Right kidney (tissue), 1 donor: Measurements from ENCODE around the gene CUX1.
"Not testable (repeated sequence)": the region's sequence is repeated elsewhere in the genome, so short reads cannot be mapped to it uniquely, and the experiment has no call there.

Source experiments
- DNase-seq: peaks from one replicate; pipeline ENCODE4 v3.0.0-alpha.2; 2016

CUX1 gene

DNA sequence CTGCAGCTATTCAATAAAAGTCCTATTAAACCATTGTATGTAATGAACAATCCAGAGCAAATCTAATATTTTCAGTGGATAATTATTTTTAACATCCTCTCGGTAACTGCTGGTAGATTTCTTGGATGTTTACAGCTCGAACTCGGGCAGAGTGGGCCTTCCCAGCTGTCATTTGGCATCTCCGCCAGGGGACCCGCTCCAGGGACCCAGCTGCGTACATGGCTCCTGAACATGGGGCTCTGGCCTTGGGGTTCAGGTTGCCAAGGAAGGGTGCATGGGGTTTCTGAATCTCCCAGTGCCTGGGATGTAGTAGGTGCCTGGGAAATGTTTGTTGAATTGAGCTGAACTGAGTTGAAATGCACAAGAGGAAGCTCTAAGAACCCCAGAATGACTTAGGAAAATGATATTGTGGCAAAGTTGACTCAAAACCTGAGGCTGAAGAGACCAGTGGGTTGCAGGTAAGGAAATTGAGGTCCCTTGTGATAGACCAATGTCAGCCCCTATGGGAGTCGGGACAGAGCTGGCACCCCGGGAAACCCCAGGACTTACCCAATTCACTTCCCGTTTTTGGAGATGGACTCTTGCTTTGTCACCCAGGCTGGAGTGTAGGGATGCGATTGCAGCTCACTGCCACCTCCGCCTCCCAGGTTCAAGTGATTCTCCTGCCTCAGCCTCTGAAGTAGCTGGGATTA lies 228.4 kb downstream of the CUX1 start:
- DNase-seq, result no peak

DNA sequence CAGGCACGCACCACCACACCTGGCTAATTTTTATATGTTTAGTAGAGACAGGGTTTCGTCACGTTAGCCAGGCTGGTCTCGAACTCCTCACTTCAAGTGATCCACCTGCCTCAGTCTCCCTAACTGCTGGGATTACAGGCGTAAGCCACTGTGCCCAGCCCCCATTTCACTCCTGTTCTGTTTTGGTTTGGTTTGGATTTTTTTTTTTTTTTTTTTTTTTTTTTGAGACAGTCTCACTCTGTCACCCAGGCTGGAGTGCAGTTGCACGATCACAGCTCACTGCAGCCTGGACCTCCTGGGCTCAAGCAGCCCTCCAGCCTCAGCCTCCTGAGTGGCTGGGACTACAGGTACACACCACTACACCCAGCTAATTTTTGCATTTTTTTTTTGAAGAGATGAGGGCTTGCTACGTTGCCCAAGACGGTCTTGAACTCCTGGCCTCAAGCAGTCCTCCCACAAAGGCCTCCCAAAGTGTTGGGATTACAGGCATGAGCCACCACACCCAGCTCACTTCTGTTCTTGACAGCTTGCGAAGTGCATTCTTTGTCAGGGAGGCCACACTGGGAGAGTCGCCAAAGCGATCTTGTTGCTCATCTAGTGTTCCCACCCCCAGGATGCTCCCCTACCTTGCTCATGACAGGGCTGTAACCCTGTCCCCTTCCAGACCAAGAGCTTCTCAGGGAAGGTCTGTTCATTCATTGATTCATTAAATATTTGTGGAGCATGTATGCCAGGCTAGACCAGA lies 229.1 kb downstream of the CUX1 start:
- no peak for DNase-seq

DNA sequence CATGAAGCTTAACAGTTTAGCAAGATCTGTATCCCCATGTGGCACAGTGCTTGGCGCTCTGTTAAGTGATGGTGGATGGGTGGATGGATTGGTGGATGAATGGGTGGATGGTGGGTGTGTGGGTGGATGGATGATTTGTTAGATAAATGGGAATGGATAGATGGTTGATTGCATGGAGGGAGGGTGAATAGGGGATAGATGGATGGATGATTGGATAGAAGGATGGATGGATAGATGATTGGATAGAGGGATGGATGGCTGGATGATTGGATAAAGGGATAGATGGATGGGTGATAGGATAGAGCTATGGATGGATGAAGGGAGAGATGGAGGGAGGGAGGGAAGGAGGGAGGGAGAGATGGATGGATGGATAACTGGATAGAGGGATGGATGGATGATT lies 229.7 kb downstream of the CUX1 start:
- DNase-seq, result no peak

DNA sequence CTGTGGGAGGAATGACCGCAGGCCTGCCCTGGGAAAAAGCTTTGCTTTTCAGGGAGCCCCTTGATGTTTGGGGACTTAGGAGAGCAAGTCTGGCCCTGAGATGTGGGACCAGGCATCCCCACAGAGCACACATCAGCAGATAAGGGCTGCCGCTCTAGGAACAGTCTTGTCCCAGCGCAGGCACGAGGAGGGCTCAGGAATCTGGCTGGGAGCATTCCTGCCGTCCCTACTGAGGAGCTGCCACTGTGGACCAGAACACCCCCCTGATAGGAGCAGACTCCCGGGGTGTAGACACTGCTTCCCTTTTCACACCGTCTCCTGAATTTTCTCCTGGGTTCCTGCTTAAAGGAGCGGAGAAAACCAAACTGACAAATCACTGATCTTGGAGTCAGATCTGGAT lies 232.3 kb downstream of the CUX1 start:
- no peak for DNase-seq

DNA sequence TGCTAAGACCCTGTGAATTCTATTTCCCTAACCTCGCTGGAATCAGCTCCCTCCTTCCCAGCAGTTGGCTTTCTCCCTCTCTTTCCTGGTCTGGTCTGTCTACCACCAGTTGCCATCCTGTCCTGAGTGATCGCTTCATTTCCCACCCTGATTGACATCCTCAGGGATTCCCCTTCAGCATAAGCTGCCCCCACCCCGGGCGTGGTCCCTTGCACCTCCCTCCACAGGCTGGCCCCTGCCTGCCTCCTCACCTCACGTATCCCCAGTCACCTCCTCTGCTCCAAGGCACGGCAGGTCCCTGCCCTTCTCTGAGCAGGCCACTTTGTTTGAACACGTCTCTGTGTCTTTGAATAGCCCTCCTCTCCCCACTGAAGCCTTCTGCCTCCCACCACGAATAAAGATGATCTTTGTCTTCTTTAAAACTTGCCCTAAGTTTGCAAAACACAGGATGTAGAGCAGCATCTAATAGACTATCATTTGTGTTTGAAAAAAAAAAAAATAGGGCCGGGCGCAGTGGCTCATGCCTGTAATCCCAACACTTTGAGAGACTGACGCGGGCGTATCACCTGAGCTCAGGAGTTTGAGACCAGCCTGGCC lies 233.5 kb downstream of the CUX1 start:
- no peak for DNase-seq

DNA sequence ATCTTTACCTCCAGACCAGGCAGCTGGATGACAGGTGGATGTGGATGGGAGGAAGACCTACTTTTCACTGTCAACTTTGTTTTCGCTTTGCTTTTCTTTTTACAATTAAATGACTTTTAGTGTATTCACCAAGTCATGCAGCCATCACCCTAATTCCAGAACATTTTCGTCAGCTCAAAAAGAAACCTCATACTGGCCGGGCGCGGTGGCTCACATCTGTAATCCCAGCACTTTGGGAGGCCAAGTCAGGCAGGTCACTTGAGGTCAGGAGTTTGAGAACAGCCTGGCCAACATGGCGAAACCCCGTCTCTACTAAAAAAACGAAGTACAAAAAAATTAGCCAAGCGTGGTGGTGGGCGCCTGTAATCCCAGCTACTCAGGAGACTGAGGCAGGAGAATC lies 234.3 kb downstream of the CUX1 start:
- DNase-seq, result not testable (repeated sequence)

DNA sequence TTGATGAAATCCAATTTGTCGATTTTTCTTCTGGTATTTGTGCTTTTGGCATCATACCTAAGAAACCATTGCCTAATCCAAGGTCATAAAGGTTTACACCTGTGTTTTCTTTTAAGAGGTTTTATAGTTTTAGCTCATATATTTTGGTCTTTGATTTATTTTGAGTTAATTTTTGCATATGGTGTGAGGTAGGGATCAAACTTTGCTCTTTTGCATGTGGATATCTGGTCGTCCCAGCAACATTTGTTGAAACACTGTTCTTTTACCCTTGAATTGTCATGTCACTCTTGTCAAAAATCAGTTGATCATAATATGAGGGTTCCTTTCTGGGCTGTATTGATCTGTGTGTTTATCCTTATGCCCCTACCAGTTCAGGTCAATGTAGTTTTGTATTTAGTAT lies 236.7 kb downstream of the CUX1 start:
- no peak for DNase-seq

DNA sequence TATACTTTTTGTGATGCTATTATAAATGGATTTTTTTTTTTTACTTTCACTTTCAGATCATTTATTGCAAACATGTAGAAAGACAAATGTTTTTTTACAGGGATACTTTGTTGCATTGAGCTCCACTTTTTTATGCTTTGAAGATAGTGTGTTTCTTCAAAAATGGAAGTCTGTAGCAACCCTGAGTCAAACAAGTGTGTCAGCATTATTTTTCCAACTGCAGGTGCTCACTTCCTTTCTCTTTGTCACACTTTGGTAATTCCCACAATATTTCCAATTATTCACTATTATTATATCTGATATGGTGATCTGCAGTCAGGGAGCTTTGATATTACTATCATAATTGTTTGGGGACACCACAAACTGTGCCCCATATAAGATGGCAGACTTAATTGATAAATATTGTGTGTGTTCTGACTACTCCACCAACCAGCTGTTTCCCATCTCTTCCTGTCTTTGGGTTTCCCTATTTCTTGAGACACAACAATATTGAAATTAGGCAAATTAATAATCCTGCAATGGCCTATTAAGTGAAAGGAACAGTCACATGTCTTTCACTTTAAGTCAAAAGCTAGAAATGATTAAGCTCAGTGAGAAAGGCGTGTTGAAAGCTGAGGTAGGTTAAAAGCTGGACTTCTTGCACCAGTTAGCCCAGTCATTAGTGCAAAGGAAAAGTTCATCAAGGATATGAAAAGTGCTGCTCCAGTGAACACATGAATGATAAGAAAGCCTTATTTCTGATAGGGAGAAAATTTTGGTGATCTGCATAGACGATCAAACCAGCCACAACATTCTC lies 238.0 kb downstream of the CUX1 start:
- DNase-seq, result no peak

DNA sequence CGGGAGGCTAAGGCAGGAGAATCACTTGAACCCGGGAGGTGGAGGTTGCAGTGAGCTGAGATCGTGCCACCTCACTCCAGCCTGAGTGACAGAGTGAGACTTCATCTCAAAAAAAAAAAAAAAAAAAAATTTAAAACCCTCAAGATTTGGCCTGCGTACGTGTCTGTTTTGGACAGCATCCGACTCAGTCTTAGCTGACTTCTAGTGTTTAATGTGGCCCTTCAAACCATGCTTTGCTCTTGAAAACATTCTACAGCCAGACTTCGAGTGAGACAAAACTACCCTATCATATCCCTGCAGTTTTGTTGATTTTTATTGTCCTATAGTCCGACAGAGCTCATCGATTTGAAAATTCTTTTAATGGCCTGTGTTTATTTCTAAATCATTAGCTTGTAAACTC lies 242.1 kb downstream of the CUX1 start:
- DNase-seq, result no peak

DNA sequence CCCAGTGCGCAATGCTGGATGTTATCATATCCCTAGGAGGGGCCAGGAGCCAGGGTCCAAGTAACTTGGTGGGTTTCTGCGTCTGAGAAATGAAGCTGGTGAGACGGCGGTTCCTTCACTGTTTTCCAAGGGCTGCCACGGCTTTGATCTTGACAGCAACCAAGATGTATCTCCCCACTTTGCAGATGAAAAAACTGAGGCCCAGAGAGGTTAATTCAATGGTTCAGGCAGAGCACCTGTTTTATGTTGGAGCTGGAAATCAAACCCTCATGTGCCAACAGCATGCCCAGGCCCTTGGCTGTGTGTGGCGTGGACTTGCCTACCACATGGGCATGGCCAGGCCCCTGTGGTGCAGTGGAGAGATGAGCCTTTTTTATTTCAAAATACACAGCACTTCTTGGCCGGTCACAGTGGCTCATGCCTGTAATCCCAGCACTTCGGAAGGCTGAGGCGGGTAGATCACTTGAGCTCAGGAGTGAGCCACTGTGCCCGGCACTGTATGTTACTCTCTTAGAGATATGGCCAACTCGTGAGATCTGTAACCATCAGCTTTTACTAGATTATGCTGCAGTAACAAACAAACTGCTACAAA lies 244.0 kb downstream of the CUX1 start:
- DNase-seq, result no peak

DNA sequence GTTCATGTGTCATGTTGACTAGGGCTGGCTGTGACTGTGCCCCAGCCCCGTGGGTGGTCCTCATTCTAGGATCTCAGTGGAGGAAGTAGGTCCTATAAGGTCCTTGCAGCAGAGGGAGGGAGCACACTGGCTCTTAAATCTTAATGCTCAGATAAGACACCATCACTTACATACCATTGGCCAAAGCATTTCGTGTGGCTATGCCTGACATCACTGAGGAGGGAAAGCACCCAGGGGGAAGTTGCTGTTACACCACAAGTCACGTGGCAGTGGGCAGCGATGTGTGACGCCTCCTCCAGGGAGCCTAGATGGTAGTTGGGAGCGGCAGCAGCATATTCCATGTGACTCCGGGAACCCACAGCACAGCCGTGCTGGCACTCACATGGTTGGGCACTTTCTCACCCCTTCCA lies 244.6 kb downstream of the CUX1 start:
- no peak for DNase-seq

DNA sequence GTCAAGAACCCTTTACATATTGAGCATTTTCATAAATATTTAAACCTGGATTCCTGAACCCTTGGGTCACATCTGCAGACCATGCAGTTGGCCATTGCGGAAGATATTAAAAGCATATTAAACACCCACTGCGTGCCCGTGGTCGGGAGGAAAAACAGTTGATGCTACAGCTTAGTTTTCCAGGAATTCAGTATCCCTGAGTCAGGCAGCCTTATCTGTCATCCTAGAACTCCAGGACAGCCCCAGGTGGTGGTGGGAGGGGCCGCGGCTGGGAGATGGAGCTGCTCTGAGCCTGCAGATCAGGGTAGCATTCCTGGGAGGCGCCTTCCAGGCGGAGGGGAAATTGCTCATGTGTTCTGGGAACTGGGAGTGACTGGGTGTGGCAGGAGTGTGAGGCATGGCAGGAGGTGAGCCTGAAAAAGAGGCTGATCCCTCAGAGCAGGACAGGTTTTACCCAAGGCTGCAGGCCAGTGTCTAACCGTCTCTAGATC lies 246.3 kb downstream of the CUX1 start:
- DNase-seq, result no peak

DNA sequence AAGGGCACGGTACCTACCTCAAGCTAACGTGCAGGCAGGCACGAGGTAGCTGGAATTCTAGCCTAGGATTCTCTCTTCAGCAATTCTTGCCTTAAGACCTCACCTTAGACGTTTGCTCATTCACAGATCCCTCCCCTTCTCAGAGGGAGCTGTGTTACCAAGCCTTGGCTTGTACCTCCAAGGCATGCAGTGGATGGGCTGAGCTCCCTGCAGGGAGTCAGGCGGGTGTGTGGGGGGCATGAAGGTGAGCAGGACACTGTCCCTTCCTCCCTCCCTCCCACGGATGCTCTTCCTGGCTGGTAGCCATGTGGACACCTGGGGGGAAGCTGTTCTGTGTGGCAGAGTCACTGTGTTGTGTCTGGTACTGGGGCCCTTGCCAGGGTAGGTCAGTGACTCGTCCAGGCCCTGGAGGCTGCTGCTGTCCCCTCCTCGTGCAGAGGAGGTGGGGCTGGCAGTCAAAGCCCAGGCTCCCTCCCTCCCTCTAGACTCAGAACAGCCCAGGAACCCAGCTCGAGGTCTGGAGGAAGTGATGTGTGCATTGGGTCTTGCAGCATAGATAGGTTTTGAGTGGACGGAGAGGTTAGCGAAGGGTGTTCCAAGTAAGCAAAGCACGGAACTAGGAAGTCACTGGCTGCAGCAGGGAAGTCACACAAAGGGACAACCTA lies 247.1 kb downstream of the CUX1 start:
- DNase-seq, result peak; percentile 25

DNA sequence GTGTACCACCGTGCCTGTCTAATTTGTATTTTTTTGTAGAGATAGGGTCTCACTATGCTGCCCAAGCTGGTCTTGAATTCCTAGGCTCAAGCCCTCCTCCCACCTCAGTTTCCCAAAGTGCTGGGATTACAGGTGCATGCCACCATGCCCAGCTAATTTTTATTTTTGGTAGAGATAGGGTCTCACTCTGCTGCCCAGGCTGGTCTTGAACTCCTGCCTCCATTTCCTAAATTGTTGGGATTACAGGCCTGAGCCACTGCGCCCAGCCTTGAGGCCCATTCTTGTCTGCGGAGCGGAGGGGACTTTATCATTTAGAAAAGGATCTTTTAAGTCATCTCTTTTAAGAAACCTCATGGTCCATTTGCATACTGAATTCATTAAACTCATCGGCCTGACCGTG lies 247.8 kb downstream of the CUX1 start:
- DNase-seq, result no peak

DNA sequence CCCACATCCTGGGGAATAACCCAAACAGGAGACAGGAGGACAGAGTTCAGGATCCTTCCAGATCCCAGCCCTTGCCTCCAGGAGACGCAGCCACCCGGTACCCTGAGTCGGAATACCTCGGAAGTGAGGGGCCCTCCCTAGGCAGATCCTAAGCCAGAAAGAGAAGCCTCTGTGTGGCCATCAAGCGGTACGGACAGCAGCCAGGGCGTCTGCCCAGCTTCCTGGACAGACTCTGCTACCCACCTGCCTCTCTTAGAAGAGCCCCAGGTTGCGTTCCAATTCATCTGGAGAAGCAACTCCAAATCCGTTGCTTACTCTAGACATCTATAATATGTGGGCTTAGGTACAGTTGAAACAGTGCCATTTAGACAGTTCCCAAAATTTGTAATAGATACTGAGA lies 249.1 kb downstream of the CUX1 start:
- DNase-seq, result no peak

DNA sequence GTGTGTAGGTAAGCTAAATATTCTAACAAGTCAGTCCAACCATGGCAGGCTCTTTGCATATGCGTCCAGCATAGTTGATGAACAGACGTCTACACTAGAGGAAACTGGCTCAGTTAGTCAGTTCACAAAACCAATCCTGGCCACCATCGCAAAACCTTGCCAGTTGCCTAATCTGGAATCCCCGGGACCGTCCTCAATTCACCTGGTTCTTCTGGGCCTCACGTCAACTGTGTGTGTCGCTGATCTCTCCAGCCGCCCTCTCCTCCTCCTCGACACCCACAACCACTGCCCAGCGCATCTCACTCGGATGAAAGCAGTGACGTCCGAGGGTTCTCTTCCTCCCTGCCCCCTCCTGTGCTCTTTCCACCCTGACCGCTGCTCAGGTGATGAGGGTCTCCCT lies 251.4 kb downstream of the CUX1 start:
- DNase-seq, result no peak

DNA sequence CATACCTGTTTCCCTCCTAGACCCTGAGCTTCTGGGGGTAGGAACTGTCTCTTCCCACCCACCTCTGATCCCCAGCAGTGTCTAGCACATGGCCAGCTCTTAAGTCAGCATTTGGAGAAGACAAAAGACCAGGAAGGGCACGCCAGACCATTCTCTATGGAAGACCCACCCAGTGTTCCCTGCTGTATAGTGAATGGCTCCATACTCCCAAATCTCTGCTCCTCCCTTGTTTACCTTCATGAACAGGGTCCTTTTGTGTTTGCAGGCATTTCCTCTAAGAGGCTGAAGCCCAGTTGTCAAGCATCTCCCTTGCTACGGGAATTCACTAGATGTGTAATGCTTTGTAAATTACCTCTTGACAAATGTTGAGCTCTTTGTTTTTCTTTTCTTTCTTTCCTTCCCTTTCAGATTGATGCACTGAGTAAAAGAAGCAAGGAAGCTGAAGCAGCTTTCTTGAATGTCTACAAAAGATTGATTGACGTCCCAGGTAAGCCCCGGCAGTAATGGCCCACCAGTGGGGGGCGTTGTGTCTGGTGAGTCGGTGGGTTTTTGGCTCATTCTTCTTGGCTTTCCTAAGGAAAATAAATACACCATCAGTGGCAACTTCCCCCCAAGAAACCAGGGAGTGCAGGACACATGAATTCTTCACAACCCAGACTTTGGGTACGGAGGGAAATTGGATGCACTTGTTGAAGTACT lies 252.7 kb downstream of the CUX1 start:
- DNase-seq, result no peak

DNA sequence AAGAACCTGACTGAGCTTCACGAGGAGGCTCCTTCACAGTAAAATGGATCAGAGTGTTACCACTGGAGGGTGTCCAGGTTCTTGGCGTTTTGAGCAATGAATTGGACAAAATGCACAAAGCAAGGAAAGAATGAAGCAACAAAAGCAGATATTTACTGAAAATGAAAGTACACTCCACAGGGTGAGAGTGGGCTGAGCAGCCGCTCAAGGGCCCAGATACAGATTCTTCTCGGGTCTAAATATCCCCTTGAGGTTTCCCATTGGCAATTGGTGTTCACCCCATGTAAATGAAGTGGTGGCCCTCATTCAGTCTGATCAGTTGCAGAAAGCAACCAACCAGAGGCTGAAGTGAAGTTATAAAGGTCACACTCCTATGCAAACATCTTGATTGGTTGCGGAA lies 254.6 kb downstream of the CUX1 start:
- no peak for DNase-seq

DNA sequence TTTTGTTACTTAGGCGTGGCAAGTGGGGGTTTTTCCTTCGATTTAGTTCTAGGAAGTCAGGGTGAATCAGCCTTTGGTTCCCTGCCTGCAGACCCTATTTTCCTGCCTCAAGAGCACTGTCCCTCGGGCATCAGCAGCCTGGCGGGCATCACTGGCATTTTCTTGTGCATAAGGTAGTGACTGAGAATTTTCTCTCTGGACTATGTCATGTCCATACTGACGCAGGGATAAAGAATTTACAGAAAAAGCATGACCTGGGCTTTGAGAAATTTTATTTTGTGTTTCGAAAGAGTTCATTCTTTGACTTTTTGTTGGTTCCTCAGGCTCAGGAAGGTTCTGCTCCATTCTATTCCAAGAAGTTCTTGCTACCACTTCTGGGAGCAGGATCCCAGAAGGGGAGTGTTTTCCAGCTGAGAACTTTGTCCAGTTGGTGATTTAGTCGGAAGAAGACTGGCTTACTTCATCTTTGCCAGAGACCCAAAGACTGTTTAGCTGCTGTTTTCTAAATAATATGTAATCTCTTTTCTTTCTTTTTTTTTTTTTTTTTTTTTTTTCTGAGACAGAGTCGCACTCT lies 255.3 kb downstream of the CUX1 start:
- DNase-seq, result no peak

DNA sequence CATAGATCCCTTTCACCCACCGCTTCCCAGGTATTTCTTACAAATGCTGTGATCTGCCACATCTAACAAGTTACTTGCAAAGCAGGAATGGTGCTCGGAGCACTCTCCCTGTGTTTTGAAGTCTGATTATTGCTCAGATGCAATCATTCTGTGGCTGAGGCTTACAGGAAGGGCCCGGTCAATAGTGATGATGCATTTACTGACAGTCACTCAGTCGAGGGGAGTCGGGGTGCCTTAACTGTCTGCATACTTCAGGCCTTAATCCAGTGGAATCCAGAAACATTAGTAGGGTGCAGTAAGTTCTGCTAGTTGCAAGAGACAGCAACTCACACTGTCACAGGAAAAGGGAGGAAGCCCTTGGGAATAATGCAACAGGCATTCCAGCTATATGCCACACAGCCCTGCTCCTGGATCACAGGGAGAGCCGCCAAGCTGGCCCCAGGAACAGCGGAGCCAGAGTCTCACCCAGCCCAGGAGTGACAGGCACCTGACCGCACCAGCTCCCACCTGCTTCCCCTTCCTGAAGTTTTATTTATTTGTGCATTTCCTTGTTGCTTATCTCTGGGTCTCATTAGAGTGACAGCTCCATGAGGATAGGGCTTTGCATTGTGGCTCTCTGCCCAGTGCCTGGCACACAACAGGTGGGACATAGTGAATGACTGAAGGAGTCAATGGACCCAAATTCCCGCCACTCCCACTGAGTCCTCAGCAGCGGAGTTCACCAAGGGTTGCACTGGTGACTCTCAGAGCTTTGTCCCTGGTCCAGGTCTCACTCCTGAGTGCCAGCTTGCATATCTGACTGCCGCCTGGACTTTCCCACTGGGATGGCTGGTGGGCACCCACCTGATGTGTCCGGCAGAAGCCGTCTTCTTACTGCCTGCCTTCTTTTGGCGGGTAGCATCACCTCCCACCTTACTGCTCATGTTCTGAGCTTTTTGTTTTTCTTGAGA lies 256.8 kb downstream of the CUX1 start:
- no peak for DNase-seq
